Thymus (tissue), 11 donors: Measurements from ENCODE around the gene E2F8. TPM values are rescaled to one million over a fixed set of nuclear protein-coding genes. Genes with fewer than 3 reads are reported as not detected.

Experiments
- DNase-seq, 9 donors: peaks; one replicate each; pipeline ENCODE4 v3.0.0-alpha.2; 2013; ENCODE audit warnings: low spot score in 9 of 9, low read depth in 6 of 9, missing footprints in 1 of 9
- H3K27ac ChIP-seq, 2 donors: one replicate each; pipeline ENCODE4 v1.5.1; 2013; ENCODE audit warnings: control low read depth in 1 of 2, low read depth in 1 of 2, low read length in 1 of 2, mild to moderate bottlenecking in 1 of 2, moderate library complexity in 1 of 2
- H3K27me3 ChIP-seq, 2 donors: one replicate each; pipeline ENCODE4 v1.5.1; 2013; ENCODE audit warnings: low read length in 1 of 2; ENCODE audit not compliant: control insufficient read depth in 2 of 2, insufficient read depth in 1 of 2
- H3K36me3 ChIP-seq, 2 donors: one replicate each; pipeline ENCODE4 v1.5.1; 2013; ENCODE audit warnings: low read length in 1 of 2, mild to moderate bottlenecking in 1 of 2, moderate library complexity in 1 of 2; ENCODE audit not compliant: control insufficient read depth in 2 of 2, insufficient read depth in 2 of 2
- H3K4me1 ChIP-seq, 2 donors: one replicate each; pipeline ENCODE4 v1.5.1; 2013; ENCODE audit warnings: low read length in 2 of 2; ENCODE audit not compliant: control insufficient read depth in 2 of 2, insufficient read depth in 2 of 2
- H3K4me3 ChIP-seq, 2 donors: one replicate each; pipeline ENCODE4 v1.5.1; 2013; ENCODE audit warnings: low read length in 2 of 2, control low read depth in 1 of 2, mild to moderate bottlenecking in 1 of 2
- H3K9me3 ChIP-seq, 2 donors: one replicate each; pipeline ENCODE4 v1.5.1; 2013; ENCODE audit warnings: low read length in 1 of 2, mild to moderate bottlenecking in 1 of 2; ENCODE audit not compliant: control insufficient read depth in 2 of 2, insufficient read depth in 1 of 2
- WGBS: extraction: QIAGEN DNeasy Blood & Tissue Kit; methylation state at CpG from one replicate; pipeline ENCODE4 v1.1.7; 2013; 5-methylcytosine and 5-hydroxymethylcytosine counted together
- polyA plus RNA-seq: library from polyadenylated mRNA; stranded (reverse); fragments of 200-250 nt; gene quantifications from one replicate; pipeline ENCODE4 v1.2.3, GENCODE V29; 2013
- total RNA-seq: library from RNA; stranded (reverse); fragments of 120-200 nt; gene quantifications from one replicate; pipeline ENCODE4 v1.2.4, GENCODE V29; 2013
- donor health status: healthy.

E2F8 gene
- total and polyA plus RNA-seq, 2 donors, result 0.43 to 5.5 TPM

GRCh38 chr11:19185036-19185435, 55.7 kb downstream of the E2F8 start:
- Histone ChIP-seq H3K36me3 (no peaks in the 10 kb centered on the region), H3K4me1 (no peaks in the 10 kb centered on the region), H3K4me3 (no peak overlapping the region), H3K9me3 (no peaks in the 10 kb centered on the region), H3K27me3 (no peaks in the 10 kb centered on the region), H3K27ac (no peak overlapping the region)
- 93% methylated on average over 2 of the region's 2 CpGs for WGBS
- no peak for DNase-seq

- no peaks in the 10 kb centered on the region for H3K27me3 ChIP-seq
- 97% methylated on average over 7 of the region's 7 CpGs for WGBS
- no peaks in the 10 kb centered on the region for H3K36me3 ChIP-seq
- H3K4me3 ChIP-seq, result no peak overlapping the region
- H3K4me1 ChIP-seq, result no peaks in the 10 kb centered on the region
- DNase-seq, result no peak
- H3K27ac ChIP-seq, result no peak overlapping the region
- no peaks in the 10 kb centered on the region for H3K9me3 ChIP-seq
Measured at GRCh38 chr11:19183646-19184045, 57.1 kb downstream of the E2F8 start.

GRCh38 chr11:19181531-19182261, 59.0 kb downstream of the E2F8 start:
- H3K36me3 ChIP-seq, result no peaks in the 10 kb centered on the region
- H3K9me3 ChIP-seq, result no peaks in the 10 kb centered on the region
- H3K4me1 ChIP-seq, result no peaks in the 10 kb centered on the region
- 88% methylated on average over 5 of the region's 5 CpGs for WGBS
- no peaks in the 10 kb centered on the region for H3K27me3 ChIP-seq
- no peak overlapping the region for H3K27ac ChIP-seq
- no peak overlapping the region for H3K4me3 ChIP-seq
- DNase-seq, result no peak

GRCh38 chr11:19176629-19177186, 64.0 kb downstream of the E2F8 start:
- H3K36me3 ChIP-seq, result peaks cover 13 to 31% of the 10 kb centered on the region in 2 donors
- 93% methylated on average over 2 of the region's 2 CpGs for WGBS
- no peaks in the 10 kb centered on the region for H3K9me3 ChIP-seq
- no peak overlapping the region for H3K27ac ChIP-seq
- no peak for DNase-seq
- no peaks in the 10 kb centered on the region for H3K27me3 ChIP-seq
- no peaks in the 10 kb centered on the region for H3K4me1 ChIP-seq
- no peak overlapping the region for H3K4me3 ChIP-seq

Other genes starting within 250 kb of the E2F8 start
- gene MRGPRX2, start 180.2 kb downstream of the E2F8 start, total RNA-seq, result not detected
- 0.02 TPM for gene MRGPRX2, start 180.2 kb downstream of the E2F8 start, polyA plus RNA-seq
- 15.7 TPM for gene ZDHHC13, start 123.8 kb downstream of the E2F8 start, total RNA-seq
- gene ZDHHC13, start 123.8 kb downstream of the E2F8 start, polyA plus RNA-seq, result 23.6 TPM
- gene CSRP3, start 39.0 kb downstream of the E2F8 start, total RNA-seq, result 0.38 TPM
- 0.37 TPM for gene CSRP3, start 39.0 kb downstream of the E2F8 start, polyA plus RNA-seq